Measurements from ENCODE around the gene MGLL.
"Not testable (repeated sequence)": the region's sequence is repeated elsewhere in the genome, so short reads cannot be mapped to it uniquely, and the experiment has no call there.

Gene MGLL

DNA sequence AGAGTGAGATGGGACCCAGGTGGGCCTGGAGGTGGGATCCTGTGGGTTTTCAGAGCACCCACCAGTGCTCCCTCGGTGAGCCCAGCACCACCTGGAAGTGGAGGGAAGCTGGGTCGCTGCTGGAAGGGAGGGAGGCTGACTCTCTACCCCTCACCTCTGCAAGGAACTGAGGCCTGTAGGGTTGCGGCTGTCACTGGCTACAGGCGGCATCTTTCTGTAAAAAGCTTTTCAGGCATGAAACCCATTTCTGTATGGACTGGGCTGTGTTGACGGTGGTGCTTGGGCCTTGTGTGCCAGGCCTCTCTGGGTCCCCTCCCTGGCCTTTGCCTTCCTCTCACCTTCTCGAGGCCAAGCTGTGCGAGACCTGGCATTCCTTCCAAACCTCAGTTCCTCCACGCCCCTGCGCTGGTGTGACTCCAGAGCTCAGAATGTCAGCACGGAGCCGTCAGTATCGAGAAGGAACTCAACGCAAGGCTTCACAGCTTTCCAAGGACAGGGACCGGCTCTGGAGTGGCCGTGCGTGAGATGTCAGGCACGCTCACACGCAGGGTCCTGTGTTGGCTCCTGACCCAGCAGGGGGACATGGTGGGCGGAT is 133.0 kb downstream of the MGLL start:
- no peak for DNase-seq (ENCODE audit: low read depth)

DNA sequence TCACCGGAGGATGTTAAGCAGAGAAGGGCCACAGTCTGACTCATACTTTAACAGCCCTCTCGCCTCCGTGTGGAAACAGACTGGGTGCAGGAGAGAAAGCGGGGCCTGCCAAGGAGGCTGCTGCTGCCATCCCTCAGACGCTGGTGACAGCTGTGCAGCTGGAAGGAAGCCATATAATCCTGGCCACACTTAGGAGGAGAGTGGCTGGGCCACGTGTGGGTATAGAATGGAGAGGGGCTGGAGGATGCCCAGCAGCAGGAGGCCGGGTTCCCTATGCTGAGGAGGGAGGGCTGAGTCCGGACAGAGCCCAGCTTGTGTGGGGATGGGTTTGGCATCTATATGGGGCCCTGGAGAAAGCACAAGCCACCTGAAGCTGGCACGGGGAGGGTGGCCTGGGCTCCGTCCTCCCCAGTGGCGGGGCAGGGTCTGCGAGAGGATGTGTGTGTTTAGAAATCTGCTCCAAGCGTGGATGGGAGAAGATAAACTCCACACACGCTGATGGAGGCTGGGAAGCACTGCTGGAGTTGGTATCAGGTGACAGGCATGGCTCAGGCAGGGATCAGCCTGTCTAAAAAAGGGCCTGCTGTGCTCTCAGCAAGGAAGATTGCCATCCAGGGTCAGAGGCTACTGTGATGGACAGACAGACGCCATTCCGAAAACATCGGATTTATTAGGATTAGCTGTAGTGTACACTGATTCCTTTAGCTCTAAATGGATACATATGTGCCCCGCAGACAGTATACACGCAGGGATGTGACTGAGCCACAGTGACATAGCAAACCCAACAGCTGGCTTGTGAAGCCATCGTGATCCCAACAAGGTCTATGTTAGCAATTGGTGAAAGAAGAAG is 133.7 kb downstream of the MGLL start:
- DNase-seq (ENCODE audit: low read depth) = no peak

DNA sequence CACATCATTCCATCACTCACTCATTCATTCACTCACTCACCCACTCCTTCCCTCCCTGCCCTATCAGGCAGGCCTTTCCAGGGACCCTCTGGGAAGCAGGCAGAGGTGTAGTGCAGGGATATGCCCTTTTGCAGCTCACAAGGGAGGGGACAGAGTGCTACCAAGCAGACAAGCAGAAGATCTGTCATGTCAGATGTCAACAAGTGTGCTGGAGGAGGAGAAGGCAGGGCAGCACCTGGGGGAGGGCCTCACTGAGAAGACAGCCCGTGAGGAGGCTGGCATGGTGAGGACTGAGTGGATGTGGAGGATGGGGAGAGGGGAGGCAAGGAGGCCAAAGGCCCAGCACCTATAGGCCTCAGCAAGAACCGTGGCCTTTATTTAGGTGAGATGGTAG is 134.3 kb downstream of the MGLL start:
- DNase-seq (ENCODE audit: low read depth) = no peak

DNA sequence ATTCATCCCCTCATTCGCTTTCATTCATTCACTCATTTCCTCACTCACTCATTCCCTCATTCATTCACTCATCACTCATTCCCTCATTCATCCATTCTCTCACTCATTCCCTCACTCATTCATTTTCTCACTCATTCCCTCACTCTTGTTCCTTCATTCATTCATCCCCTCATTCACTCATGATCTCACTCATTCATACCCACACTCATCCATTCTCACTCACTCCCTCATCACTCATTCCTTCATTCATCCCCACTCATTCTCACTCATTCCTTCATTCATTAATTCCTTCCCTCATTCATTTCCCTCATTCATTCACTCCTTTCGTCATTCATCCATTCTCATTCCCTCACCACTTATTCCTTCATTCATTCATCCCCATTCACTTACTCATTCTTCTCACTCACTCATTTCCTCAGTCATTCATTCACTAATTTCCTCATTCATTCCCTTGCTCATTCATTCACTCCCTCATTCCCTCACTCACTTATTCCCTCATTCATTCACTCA is 135.0 kb downstream of the MGLL start:
- no peak for DNase-seq (ENCODE audit: low read depth)

DNA sequence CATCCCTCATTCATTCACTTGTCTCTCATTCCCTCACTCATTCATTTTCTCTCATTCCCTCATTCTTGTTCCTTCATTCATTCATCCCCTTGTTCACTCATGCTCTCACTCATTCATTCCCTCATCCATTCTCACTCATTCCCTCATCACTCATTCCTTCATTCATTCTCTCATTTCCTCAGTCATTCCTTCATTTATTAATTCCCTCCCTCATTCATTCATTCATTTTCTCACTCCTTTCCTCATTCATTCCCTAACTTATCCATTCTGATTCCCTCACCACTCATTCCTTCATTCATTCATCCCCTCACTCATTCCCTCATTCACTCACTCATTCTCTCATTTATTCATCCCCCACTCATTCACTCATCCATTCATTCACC is 135.8 kb downstream of the MGLL start:
- DNase-seq (ENCODE audit: low read depth) = no peak

DNA sequence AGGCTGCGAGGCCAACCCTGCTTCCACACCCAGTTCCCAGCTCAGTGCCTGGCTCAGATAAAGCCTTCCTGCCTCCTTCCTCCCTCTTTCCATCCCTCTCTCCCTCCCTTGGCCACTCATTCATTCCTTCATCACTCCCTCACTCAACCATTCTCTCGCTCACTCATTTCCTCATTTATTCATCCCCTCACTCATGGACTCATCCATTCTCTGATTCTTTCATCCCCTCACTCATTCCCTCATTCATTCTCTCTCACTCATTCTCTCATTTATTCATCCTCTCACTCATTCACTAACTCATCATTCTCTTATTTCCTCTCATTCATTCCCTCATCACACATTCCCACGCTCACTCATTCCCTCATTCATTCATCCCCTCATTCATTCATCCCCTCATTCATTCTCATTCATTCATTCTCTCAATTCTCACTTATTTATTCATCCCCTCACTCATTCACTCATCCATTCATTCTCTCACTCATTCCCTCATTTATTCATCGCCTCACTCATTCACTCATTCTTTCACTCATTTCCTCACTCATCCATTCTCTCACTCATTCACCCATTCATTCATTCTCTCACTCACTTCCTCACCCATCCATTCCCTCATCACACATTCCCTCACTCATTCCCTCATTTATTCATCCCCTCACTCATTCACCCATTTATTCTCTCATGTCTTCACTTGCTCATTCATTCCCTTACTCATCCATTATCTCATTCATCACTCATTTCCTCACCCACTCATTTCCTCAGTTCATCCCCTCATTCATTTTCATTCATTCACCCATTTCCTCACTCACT is 136.4 kb downstream of the MGLL start:
- no peak for DNase-seq (ENCODE audit: low read depth)

DNA sequence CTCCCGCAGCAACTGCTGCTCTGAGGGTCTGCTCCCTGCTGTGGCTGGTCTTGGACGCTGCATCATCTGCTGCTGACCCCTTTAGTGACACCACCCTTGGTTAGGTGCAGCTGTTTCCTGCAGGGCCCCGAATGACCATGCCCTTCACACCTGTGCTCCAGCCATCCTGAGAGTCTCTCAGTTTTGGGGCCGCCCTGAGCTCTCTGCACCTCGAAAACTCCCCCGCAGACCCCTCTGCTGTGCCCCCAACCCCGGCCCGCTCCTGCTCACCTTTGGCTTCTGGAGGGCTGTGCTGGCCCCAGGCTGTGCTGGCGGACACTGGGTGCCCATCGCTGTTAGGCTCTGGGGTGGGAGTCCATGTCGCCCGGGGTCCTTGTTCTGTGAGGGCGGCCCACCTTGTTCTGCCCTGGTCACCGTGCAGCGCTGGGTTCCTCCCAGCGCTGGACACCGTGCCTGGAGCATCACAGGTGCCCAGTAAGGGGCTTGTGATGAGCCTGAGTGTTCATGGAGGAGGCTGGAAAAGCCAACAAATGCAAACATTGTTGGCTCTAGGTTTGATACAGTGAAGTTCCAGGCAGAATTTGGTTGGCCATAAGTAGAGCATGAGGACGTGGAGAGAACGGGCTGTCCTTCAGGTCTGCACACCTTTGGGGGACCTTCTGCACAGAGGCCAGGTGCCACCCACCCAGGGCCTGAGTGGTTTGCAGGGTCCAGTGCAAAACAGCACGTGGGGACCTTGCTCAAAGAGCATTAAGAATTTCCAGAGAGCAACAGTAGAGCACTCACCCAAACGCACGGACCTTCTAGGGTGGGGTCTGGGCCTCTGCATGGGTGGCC is 137.2 kb downstream of the MGLL start:
- no peak for DNase-seq (ENCODE audit: low read depth)

DNA sequence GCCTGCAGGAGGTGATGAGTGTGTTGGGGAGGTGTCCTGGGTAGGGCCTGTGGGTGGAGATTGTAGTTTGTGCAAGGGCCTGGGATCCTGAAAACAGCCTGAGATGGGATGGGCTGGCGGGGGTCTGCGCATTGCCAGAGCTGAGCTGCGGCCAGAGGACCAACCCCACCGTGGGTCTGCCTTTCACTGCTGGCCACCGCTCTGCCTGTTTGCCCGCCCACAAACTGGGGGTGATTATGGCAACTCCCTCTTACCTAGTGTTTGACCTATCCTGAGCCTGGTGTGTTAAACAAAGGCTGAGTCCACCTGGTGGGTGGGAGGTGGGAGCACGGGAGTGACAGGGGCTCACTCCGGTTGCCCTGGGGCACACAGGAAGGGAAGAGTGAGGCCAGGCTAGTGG is 139.8 kb downstream of the MGLL start:
- DNase-seq (ENCODE audit: low read depth) = no peak

DNA sequence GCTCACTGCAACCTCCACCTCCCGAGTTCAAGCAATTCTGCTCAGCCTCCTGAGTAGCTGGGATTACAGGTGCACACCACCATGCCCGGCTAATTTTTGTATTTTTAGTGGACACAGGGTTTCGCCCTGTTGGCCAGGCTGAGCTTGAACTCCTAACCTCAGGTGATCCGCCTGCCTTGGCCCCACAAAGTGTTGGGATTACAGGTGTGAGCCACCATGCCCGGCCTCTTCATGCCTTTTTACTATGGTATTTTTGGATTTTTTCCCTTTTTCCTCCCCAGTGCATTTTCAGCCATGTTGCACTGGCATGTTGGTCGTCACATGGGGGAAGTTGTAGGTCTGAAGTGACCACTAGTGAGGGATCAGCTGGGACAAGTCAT is 140.2 kb downstream of the MGLL start:
- DNase-seq (ENCODE audit: low read depth) = not testable (repeated sequence)

DNA sequence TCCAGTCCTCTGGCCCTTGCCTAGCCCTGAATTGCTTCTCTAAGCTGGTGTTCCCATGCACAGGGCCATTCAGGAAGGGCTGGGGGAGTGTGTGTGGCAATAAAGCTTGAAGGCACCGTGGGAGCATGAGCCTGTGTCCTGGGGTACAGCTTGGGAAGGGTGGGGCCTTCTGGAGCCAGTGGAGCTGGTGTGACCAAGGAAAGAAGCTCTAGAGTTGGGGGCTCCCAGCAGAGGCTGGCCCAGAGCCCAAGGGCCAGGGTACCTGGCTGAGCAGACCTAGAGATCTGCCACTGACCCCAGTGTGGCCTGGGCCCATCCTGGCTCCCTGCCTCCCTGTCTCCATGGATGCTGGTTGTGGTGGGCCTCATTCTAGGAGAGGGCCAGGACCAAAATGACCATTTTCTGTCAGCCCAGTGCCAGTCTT is 141.5 kb downstream of the MGLL start:
- no peak for DNase-seq (ENCODE audit: low read depth)

DNA sequence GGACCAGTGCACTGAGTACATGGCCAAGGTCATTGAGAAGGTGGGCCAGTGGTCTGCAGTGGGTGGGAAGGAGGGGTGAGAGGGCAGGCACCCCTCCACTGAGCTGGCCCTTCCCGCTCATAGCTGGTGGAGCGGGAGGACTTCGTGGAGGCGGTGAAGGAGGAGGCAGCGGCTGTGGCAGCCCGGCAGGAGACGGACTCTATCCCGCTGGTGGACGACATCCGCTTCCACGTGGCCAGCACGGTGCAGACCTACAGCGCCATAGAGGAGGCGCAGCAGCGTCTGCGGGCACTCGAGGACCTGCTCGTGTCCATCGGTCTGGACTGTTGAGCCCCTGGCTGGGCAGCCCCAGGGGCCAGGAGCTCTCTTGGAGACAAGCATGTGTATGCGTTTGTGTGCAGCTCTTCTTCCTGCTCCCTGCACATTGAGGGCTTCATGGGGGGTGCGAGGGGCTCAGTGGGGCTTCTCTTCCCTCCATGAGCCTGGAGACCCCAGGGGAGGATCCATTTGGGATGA is 142.1 kb downstream of the MGLL start:
- no peak for DNase-seq (ENCODE audit: low read depth)

DNA sequence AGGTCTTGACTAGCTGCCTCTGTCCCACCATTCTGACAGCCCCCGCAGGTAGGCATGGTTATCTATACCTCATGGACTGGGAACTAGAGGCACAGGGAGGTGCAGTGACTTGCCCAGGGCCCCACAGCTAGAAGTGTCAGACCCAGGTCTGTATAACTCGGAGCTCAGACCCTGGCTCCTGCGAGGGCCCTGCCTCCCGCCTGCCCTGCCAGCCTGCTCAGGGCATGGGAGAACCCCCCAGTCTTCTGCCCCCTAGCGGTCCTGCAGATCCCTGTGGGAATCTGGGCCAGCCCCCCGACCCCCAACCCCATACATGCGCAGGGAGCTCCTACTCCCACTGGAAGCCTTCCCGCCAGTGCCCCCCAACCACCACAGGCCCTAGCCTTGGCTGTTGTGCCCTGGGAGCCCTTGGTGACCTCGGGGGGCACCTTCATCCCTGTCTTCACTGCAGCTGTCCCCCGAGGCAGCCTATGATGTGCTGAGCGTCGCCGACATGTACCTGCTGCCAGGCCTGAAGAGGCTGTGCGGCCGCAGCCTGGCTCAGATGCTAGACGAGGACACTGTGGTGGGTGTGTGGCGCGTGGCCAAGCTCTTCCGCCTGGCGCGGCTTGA is 142.7 kb downstream of the MGLL start:
- DNase-seq (ENCODE audit: low read depth) = no peak

DNA sequence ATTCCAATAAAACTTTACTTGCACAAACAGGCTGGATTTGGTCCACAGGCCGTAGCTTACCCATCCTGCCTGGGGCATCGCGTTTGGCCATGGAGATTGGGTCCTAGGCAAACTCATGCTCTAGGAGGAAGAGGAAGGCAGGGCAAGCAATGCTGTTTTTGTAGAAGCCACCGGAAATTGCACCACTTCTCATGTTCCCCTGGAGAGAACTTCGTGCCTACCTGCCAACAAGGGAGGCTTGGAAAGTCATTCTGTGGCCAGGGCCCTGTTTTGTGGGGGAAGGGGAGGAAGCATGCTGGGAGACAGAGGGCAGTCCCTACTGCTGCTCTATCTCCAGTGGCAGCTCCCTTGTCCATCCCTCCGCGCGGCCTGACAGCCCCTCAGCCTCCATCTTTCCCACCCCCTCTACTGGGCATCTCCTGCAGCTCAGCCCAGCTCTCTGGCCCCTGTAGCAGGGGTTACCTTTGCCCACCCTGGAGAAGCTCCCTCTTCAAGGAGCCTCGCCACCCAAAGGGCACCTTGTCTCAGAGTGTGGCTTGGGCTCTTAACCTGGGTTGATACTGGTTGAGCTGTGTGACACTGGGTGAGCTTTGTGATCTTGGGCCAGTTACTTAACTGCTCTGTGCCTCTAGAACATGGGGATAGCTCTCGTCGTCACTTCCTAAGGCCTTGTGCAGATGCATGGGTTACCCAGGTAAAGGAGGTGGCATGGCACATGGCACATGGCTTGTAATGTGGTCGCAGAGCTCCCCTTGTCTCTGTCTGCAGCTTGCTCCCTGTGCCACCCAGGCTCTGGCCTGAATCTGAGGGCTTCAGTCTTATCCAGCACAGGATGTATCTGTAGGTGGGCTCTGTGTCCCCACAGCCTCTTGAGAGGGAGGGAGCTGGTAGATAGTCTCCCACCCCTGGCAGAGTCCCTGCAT is 143.4 kb downstream of the MGLL start:
- no peak for DNase-seq (ENCODE audit: low read depth)

DNA sequence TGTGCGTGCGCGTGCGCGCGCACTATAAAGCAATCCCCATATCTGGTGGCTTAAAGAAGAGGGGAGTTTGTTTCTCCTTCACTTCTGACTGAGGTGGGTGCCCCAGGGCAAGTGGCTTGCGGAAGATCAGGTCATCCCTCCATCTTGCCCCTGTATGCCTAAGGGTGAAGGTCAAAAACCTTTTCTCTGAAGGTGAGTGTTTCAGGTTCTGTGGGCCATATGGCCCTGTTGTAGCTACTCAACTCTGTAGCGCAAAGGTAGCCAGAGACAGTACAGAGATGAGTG is 144.1 kb downstream of the MGLL start:
- DNase-seq (ENCODE audit: low read depth) = no peak

DNA sequence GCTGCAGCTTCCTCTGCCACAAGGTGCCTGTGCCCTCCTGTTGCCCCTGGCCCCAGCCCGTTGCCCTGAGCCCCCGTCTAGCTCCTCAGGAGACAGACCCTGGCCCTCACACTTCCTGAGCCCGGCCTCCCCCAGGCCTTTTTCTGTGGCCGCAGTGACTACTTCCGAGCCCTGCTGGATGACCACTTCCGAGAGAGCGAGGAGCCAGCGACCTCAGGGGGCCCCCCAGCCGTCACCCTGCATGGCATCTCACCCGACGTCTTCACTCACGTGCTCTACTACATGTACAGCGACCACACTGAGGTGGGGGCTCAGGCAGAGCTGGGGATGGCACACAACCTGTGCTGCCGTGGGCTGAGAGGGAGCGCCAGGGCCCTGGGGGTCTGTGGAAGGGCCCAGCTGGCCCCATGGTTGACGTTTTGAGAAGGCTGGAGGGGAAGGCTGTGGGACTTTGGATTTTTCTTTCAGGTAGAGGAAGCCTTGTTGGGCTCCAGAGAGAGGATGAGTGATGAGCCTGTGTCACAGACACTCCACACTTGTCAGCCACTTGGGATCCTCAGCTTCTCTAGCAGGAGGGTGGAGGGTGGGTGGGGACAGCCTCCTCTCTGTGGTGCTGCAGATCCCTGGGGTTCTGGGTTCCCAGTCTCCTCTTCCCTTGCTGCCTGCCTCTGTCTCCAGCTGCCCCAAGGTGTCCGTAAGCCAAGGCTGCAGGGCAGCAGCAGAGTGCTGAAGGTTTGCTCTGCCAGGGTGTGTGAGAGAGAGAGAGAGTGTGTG is 144.6 kb downstream of the MGLL start:
- no peak for DNase-seq (ENCODE audit: low read depth)

DNA sequence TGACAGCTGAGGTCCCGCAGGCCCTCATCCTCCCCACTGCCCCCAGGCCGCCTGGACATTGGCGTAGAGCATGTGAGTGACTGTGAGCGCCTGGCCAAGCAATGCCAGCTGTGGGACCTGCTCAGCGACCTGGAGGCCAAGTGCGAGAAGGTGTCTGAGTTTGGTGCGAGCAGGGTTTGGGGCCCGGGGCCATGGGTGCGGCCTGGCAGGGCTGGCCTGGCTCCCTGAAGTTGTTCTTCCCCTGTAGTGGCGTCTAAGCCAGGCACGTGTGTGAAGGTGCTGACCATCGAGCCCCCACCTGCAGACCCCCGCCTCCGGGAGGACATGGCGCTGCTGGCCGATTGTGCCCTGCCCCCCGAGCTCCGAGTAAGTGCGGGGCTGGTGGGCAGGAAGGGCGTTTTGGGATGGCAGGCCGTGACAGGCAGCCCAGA is 145.4 kb downstream of the MGLL start:
- DNase-seq (ENCODE audit: low read depth) = no peak

DNA sequence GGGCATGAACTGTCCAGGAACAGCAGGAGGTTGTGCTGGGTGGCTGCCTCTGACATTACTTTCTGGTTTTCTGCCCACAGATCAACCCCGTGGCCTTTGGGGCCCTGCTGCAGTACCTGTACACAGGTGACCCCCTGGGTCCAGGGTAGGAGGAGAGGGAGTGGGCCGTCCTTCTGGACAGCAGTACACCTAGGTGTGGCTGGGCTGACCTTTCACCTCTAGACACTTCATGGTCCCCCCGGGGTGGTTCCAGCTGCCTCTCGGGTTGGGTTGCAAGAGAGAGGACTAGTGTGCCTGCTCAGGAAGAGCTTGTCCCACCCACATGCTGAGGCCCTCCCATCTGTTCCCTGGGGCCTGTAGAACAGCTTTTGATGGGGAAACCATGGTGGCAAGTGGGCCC is 145.9 kb downstream of the MGLL start:
- DNase-seq (ENCODE audit: low read depth) = no peak

DNA sequence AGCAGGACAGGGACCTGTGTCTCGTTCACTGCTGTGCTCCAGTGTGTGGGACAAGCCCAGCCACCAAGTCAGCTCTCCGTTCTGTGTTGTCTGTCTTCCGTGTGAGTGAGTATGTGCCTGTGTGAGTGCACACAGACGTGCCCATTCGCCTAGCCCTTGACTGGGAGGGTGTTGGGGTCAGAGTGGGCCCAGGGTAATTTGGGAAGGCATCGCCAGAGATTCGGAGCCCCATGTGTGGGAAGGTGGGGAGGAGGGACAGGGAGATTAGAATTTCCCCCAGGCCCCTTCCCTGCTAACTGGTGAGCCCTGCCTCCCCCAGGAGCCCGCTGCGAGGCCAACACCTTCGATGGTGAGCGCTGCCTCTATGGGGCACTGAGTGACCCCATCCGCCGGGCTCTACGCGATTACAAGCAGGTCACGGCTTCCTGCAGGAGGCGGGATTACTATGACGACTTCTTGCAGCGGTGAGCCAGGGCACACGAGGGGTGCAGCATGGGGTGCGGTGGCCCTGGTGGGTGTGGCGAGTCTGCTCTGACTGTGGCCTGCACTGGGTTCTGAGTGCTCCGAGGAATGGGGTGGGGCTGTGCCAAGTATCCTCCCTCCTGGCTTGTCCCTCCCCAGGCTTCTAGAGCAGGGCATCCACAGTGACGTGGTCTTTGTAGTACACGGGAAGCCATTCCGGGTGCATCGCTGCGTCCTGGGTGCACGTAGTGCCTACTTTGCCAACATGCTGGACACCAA is 146.5 kb downstream of the MGLL start:
- DNase-seq (ENCODE audit: low read depth) = no peak

DNA sequence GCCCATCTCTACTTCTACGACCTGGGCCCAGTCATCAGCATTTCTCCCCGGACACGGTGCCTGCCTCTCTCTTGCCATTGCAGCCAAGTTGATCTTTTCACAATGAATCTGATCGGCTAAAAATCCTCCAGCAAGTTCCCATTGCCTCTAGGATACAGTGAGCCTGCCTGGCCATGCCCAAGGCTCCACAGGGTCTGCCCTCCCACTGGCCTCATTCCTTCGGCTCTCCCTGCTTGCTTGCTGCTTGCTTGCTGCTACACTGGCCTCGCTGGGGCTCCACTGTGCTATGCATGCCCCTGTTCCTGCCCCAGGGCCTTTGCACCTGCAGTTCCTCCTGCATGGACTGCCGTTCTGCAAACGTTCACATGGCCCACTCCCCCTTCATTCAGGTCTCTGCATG is 147.5 kb downstream of the MGLL start:
- DNase-seq (ENCODE audit: low read depth) = no peak
